ENCODE measurements around the gene MYH9. TPM values are rescaled to one million over a fixed set of nuclear protein-coding genes. Genes with fewer than 3 reads are reported as not detected.

Gene MYH9
- total and polyA plus RNA-seq, 4 donors = 32.3 to 150 (median 98.7) TPM

- Histone ChIP-seq H3K27me3 (ENCODE audit: control insufficient read depth in 4 of 4, insufficient read depth in 4 of 4, low read length in 3 of 4) (no peaks in the 10 kb centered on the region), H3K4me1 (ENCODE audit: control insufficient read depth in 4 of 4, insufficient read depth in 4 of 4, low read length in 3 of 4) (peaks cover 7 to 59% (median 43%) of the 10 kb centered on the region in 4 donors), H3K27ac (ENCODE audit: low read depth in 1 of 2, low read length in 2 of 2) (peak overlapping the region in 1 of 2 donors; percentile 30), H3K4me3 (ENCODE audit: low read depth in 1 of 3, low read length in 3 of 3) (no peak overlapping the region), H3K9ac (ENCODE audit: low read depth in 1 of 2, low read length in 2 of 2) (no peak overlapping the region), H3K9me3 (ENCODE audit: control insufficient read depth in 4 of 4, low read length in 3 of 4) (no peaks in the 10 kb centered on the region), H3K36me3 (ENCODE audit: control insufficient read depth in 4 of 4, insufficient read depth in 3 of 4, low read depth in 1 of 4, low read length in 3 of 4) (peaks cover 2 to 19% (median 13%) of the 10 kb centered on the region in 4 donors)
- DNase-seq (ENCODE audit: low spot score) = no peak
- 85% methylated on average over 14 of the region's 14 CpGs for WGBS
- TF ChIP-seq, protein P1, sequence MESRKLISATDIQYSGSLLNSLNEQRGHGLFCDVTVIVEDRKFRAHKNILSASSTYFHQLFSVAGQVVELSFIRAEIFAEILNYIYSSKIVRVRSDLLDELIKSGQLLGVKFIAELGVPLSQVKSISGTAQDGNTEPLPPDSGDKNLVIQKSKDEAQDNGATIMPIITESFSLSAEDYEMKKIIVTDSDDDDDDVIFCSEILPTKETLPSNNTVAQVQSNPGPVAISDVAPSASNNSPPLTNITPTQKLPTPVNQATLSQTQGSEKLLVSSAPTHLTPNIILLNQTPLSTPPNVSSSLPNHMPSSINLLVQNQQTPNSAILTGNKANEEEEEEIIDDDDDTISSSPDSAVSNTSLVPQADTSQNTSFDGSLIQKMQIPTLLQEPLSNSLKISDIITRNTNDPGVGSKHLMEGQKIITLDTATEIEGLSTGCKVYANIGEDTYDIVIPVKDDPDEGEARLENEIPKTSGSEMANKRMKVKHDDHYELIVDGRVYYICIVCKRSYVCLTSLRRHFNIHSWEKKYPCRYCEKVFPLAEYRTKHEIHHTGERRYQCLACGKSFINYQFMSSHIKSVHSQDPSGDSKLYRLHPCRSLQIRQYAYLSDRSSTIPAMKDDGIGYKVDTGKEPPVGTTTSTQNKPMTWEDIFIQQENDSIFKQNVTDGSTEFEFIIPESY (IDR thresholded peaks at IDR 0.05) = no peak
- TF ChIP-seq JUND (IDR thresholded peaks at IDR 0.05) = no peak
- no peak for TF ChIP-seq FOXA2 (IDR thresholded peaks at IDR 0.05)
- no peak for TF ChIP-seq HNF4G (IDR thresholded peaks at IDR 0.05)
- TF ChIP-seq EGR1 (IDR thresholded peaks at IDR 0.05; ENCODE audit: low read depth in 2 of 2) = no peak
- TF ChIP-seq, protein P2, sequence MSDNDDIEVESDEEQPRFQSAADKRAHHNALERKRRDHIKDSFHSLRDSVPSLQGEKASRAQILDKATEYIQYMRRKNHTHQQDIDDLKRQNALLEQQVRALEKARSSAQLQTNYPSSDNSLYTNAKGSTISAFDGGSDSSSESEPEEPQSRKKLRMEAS (IDR thresholded peaks at IDR 0.05) = no peak
- no peak for TF ChIP-seq SP1 (IDR thresholded peaks at IDR 0.05)
- no peak for TF ChIP-seq REST (IDR thresholded peaks at IDR 0.05)
- TF ChIP-seq, protein P3, sequence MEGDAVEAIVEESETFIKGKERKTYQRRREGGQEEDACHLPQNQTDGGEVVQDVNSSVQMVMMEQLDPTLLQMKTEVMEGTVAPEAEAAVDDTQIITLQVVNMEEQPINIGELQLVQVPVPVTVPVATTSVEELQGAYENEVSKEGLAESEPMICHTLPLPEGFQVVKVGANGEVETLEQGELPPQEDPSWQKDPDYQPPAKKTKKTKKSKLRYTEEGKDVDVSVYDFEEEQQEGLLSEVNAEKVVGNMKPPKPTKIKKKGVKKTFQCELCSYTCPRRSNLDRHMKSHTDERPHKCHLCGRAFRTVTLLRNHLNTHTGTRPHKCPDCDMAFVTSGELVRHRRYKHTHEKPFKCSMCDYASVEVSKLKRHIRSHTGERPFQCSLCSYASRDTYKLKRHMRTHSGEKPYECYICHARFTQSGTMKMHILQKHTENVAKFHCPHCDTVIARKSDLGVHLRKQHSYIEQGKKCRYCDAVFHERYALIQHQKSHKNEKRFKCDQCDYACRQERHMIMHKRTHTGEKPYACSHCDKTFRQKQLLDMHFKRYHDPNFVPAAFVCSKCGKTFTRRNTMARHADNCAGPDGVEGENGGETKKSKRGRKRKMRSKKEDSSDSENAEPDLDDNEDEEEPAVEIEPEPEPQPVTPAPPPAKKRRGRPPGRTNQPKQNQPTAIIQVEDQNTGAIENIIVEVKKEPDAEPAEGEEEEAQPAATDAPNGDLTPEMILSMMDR (IDR thresholded peaks at IDR 0.05; ENCODE audit: low read depth, low read length, missing input control) = no peak
- TF ChIP-seq HNF4A (conservative IDR thresholded peaks at IDR 0.05) = no peak
These were observed 151.1 kb downstream of the MYH9 start for GRCh38 chr22:36236388-36237319.

DNA sequence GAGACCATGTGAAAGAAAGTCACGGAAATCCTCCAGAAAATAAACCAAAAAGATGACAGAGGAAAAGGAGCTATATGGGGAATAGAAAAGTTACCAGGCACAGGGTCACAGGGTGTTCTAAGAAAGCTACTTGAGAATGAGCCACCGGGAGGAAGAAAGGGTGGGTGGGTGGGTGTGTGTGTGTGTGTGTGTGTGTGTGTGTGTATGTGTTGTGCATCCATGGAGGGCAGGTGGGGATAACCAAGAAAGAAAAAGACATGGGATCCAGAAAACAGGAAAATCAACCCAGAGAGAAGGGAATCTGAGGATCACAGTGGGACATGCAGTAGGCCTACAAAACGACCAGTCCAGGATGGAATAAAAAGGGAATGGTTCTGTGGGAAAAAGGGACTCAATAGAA, 152.2 kb downstream of the MYH9 start:
- Histone ChIP-seq H3K9me3 (ENCODE audit: control insufficient read depth in 4 of 4, low read length in 3 of 4) (no peaks in the 10 kb centered on the region), H3K36me3 (ENCODE audit: control insufficient read depth in 4 of 4, insufficient read depth in 3 of 4, low read depth in 1 of 4, low read length in 3 of 4) (peaks cover 4 to 28% (median 22%) of the 10 kb centered on the region in 4 donors), H3K27ac (ENCODE audit: low read depth in 1 of 2, low read length in 2 of 2) (no peak overlapping the region), H3K4me3 (ENCODE audit: low read depth in 1 of 3, low read length in 3 of 3) (no peak overlapping the region), H3K27me3 (ENCODE audit: control insufficient read depth in 4 of 4, insufficient read depth in 4 of 4, low read length in 3 of 4) (no peaks in the 10 kb centered on the region), H3K4me1 (ENCODE audit: control insufficient read depth in 4 of 4, insufficient read depth in 4 of 4, low read length in 3 of 4) (peaks cover 7 to 59% (median 43%) of the 10 kb centered on the region in 4 donors), H3K9ac (ENCODE audit: low read depth in 1 of 2, low read length in 2 of 2) (no peak overlapping the region)
- no peak for DNase-seq (ENCODE audit: low spot score)
- WGBS = 89% methylated on average over 3 of the region's 3 CpGs
- TF ChIP-seq GABPA (IDR thresholded peaks at IDR 0.05 in 1 of 2, conservative IDR thresholded peaks at IDR 0.05 in 1 of 2) (no peak), FOXA1 (IDR thresholded peaks at IDR 0.05) (no peak), SP1 (IDR thresholded peaks at IDR 0.05) (no peak), HNF4A (conservative IDR thresholded peaks at IDR 0.05) (no peak), NR2F2 (IDR thresholded peaks at IDR 0.05) (no peak), RAD21 (IDR thresholded peaks at IDR 0.05) (no peak), JUND (IDR thresholded peaks at IDR 0.05) (no peak), REST (IDR thresholded peaks at IDR 0.05) (no peak), HNF4G (IDR thresholded peaks at IDR 0.05) (no peak), EGR1 (IDR thresholded peaks at IDR 0.05; ENCODE audit: low read depth in 2 of 2) (no peak)
- TF ChIP-seq, protein P2 (IDR thresholded peaks at IDR 0.05) = no peak
- TF ChIP-seq, protein P4, sequence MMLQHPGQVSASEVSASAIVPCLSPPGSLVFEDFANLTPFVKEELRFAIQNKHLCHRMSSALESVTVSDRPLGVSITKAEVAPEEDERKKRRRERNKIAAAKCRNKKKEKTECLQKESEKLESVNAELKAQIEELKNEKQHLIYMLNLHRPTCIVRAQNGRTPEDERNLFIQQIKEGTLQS (IDR thresholded peaks at IDR 0.05) = no peak
